Stimulated activated CD8-positive, alpha-beta memory T cell treated with anti-CD3 and anti-CD28 coated beads, Interleukin-7, amount 100 ng/mL, for 4 hours (primary cell): ENCODE results near the gene ZNF853.

ENCODE experiments used
- DNase-seq, 2 donors: peaks; one replicate each; pipeline ENCODE4 v3.0.0-alpha.2; 2020; ENCODE audit warnings: low read depth in 2 of 2

The ZNF853 gene

GRCh38 chr7:6636741-6637543, 21.5 kb downstream of the ZNF853 start, which contains the start of gene ZNF316:
TSS of gene ZNF316 (plus strand) at chr7:6637318. CDS start at chr7:6642410, 5,092 bp downstream.
- peak in 1 of 2 donors; percentile 59 for DNase-seq

- peak; percentile 27 to 68 for DNase-seq
Observed at GRCh38 chr7:6637544-6638229, 22.3 kb downstream of the ZNF853 start.

- no peak for DNase-seq
Observed at GRCh38 chr7:6639032-6639431, 23.6 kb downstream of the ZNF853 start.

GRCh38 chr7:6639627-6640026, 24.2 kb downstream of the ZNF853 start:
- no peak for DNase-seq

GRCh38 chr7:6640246-6640721, 24.9 kb downstream of the ZNF853 start:
- peak; percentile 8 to 21 for DNase-seq

- DNase-seq, result no peak
Observed at GRCh38 chr7:6641305-6642035, 26.1 kb downstream of the ZNF853 start.

GRCh38 chr7:6642239-6642839, 26.9 kb downstream of the ZNF853 start:
- DNase-seq, result no peak

GRCh38 chr7:6642861-6643640, 27.6 kb downstream of the ZNF853 start:
- no peak for DNase-seq

GRCh38 chr7:6643915-6644625, 28.7 kb downstream of the ZNF853 start:
- DNase-seq, result no peak

GRCh38 chr7:6644728-6645127, 29.3 kb downstream of the ZNF853 start:
- DNase-seq, result no peak

- no peak for DNase-seq
Observed at GRCh38 chr7:6646465-6646864, 31.1 kb downstream of the ZNF853 start.

- no peak for DNase-seq
Observed at GRCh38 chr7:6647080-6647479, 31.7 kb downstream of the ZNF853 start.

- no peak for DNase-seq
Observed at GRCh38 chr7:6647541-6647940, 32.1 kb downstream of the ZNF853 start.

GRCh38 chr7:6648066-6648814, 32.8 kb downstream of the ZNF853 start:
- DNase-seq, result no peak

GRCh38 chr7:6648815-6649104, 33.4 kb downstream of the ZNF853 start:
- no peak for DNase-seq

GRCh38 chr7:6649241-6649961, 34.0 kb downstream of the ZNF853 start:
- no peak for DNase-seq

- DNase-seq, result no peak
Observed at GRCh38 chr7:6650086-6650485, 34.7 kb downstream of the ZNF853 start.

GRCh38 chr7:6650521-6651011, 35.2 kb downstream of the ZNF853 start:
- no peak for DNase-seq

- DNase-seq, result no peak
Observed at GRCh38 chr7:6651851-6652445, 36.5 kb downstream of the ZNF853 start.
